HG03135 (cell line): Measurements from ENCODE around the gene PRG3.
A peak's percentile ranks its signal among the peaks of the same experiment; 100 is the strongest.

Experiments
- ATAC-seq: cut with Tn5 transposase; IDR thresholded peaks from one replicate; pipeline ENCODE4 v1.9.1; 2021; ENCODE audit warnings: mild to moderate bottlenecking, moderate library complexity; ENCODE audit not compliant: unreplicated experiment

PRG3 gene, protein sequence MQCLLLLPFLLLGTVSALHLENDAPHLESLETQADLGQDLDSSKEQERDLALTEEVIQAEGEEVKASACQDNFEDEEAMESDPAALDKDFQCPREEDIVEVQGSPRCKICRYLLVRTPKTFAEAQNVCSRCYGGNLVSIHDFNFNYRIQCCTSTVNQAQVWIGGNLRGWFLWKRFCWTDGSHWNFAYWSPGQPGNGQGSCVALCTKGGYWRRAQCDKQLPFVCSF

DNA sequence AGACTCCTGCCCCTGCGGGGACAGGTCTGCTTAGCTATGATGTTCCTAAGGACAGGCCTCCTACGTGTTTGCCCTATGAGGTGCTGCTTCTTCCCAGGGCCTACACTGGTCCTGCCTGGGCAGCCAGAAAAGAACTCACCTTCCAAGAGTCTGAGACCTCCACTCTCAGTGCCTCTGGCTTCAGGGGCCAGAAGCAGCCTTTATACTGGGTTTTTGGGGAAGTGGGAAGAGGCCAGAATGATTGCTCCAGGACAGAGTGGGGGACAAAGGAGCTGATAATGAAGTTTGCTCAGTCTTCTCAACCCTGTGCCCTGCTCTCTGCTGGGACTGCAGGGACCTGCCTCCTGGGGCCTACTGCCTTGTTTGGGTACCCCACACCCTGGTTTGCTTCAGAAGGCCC lies at the start of gene PRG3:
PRG3 (minus strand) TSS at position 176 of the 400 bp plus-strand sequence. CDS start 442 bp downstream, outside the sequence.
- ATAC-seq = no peak

DNA sequence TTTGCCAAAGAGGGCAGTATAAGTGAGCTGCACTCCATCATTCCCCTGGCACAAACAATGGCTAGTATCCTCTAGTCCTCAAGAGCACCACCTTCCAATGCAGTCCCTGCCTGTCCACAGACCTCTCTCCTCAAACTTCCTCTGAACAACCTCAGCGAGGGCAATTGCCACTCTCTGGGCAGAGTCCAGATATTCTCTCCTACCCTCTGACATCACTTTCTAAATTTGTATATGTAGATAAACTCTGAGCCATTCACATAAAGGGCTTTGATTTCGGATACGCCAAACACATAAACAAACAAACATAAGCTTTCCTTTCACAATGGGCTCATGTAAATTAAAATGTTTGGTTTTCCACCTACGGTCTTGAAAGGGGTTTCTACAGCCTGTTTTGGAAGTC lies 49.0 kb upstream of the PRG3 start:
- ATAC-seq = no peak

DNA sequence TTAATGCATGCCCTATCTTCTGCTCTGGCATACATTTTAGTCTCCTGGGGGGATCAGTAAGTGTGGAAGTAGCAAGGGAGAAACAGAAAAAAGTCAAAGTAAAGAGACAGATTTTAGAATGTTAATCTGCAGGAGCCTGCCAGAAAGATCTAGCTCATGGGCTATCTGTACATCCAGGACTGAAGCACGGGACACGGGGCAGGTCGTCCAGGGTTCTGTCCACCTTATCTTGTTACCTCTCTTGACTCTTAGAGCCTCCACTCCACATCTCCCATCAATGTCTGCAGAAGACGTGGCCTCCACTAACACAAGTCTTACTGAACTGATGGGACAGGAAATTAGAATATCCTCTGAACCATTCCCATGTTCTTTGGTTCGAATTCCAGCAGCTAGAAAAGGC lies 47.7 kb upstream of the PRG3 start:
- ATAC-seq = no peak

DNA sequence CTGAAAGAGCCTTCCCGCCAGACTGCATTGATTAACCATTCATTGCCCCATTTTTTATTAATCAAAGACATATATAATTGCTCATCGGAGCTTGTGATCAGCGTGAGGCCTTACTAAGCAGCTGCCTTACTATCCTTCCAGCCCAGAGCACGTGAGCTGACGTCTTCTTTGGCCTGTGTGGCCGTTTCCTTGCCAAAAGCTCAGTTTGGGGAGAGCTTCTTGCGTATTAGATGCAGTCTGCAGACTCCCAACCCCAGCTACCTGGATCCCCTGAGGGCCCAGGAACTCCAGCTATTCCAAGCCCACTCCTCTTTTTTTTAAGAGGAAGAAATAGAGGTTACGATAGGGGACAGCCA lies 46.8 kb upstream of the PRG3 start:
- ATAC-seq = no peak

DNA sequence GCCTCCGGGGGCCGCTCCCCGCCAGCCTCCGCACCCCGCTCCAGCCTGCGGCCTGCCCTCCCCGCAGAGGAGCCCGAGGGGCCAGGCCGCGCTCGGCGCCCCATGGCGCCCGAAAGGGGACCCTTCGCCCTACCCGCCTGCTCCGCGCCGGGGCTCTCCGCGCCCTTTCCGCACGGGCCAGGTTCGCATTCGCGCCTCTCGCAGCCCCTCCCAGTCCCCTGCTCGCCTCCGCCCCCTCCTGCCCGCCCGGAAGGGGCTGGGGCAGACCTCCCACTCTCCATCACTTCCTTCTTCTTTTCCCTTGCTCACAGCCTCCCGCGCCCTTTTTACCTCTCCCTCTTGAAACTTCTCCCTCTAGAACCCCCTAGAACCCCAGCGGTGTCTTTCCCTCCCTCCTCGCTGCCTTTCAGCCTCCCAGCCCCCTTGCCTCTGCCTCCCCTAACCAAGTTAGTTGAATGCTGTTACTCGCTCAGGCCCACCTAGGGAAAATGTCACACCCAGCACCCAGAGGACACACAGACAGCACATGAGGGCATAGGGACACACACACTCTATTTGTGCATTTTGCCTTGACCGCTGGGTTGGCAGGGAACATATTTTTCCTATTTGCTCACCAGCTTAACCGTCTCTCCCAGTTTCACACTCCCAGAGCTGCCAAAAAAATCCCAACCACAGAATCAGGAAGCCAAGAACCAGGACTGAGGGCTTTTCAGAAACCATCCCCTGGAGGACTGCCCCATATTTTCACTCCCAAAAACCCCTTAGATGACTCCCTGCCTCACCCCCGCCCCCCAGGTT lies 46.2 kb upstream of the PRG3 start, which contains the start of gene SLC43A3:
SLC43A3 (minus strand) TSS at position 193 of the 798 bp plus-strand sequence. CDS start 949 bp downstream, outside the sequence.
- ATAC-seq = peak; percentile 44

DNA sequence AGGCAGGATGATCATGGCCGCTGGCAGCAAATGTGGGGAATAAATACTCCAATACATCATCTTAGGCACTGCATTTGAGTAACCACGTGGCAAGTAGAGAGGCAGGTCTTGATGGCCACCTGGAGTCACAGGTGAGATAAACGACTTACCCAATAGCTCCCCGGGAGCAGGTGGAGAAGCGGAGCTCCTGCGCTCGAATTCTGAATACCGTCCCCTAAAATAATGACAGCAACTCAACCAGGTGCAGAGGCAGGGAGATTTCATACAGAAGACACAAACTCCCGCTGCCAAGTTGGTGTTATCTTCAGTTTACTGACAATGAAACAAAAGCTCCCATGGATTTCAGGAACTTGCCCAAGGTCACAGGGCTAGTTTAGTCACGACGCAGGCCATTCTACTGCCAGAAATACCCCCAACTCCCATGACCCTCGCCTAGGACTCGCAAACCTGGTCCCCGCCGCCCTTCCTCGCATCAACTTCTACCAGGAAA lies 45.5 kb upstream of the PRG3 start:
- peak; percentile 1 for ATAC-seq

DNA sequence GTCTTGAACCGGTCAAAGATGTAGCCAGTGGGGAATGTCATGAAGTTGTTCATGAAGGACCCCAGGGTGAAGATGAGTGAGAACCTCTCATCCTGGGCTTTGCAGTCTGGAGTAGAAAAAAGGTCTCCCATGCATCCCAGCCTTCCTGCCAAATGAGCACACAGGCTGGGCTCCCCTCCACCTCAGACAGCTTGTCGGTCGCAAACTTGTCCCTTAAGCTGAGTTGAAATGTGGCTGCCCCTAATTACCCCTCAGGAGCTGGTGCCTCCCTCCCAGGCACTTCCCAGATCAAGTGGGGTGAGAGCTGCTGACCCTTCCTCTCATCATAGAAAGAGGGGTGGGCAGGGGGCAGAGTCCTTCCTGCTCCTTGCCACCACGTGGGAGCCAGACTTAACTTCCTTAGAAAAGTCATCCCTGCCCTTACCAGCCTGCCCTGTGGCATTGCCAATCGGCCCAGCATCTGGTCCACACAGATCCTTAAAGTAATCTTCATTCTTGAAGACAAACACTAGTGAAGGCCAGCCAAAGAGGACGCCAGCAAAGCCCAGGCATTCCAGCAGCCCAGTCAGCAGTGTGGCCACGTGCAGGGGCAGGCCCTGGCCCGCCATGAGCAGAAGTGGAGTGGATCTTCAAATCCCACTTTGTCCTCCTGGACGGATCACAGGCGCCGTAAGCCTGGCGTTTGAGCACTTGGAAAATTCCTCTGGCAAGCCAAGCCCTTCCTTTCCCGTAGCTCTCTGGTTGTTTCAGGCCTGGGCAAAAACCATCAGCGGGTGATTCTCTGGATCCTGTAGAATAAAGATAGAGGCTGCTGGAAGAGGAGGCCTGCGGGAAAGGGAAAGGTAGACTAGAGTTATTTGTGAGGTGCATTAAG lies 44.9 kb upstream of the PRG3 start:
- ATAC-seq = no peak

DNA sequence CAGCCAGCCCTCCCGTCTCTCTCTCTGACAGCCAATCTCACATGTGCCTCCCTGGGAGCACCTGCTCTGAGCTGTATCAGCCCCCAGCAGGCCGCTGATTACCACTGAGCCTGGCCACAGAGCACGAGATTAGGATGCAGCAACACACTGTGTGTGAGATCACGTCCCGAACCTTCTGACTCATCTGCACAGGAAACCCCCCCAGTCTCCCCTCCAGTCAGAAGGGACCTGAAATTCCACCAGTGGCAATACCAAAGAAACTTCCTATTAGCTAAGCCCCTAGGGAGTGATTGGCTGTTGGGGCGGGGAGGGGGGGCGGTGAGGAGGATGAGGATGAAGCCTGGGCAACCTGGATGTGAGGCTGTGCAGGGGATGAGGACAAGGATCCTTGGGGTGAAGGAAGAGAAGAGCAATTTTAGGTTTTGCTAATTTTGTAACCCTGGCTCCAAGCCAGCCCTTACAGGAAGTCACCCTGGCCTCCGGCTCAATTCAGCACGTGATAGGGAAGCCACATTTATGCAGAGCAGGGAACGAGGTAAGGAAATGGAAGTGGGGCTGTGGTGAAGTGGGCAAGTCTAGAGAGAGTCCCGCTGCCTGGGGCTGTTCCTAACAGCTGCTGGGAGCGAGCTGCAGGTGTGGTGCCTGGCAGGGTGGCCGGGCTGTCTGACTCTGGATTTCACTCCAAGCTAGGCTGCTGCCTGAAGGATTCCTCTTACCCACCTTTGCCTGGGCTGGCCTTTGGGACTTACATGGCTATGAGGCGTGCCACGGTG lies 44.0 kb upstream of the PRG3 start:
- ATAC-seq = peak; percentile 93

DNA sequence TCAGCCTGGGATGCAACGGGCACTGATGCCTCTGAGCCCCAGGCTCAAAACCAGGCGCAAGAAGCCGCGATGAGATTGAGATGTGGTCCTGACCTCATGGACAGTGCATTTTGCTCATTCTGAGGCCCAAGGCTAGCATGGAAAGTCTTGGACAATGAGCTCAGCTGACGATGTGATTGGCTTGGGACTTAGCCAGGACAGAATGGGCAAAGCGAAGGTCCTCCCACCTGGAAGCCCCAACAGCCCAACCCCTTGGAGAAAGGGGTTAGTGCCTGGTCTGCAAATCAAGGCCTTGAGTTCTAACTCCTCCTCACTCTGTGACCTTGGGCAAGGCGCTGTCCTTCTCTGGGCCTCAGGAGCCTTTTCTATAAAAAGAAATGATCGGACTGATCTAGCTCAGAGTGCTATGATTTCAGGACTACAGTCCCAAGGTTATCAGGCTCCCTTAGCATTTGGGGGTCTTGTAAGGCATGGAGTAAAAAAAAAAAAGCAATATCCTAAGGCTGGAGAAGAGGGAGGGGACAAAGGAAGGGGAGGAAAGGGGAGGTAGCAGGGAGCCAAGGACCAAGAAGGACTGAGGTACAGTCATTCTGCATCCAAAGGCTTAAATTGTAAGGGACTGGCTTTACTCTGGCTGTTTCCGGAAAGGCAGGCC lies 43.3 kb upstream of the PRG3 start:
- ATAC-seq = no peak

DNA sequence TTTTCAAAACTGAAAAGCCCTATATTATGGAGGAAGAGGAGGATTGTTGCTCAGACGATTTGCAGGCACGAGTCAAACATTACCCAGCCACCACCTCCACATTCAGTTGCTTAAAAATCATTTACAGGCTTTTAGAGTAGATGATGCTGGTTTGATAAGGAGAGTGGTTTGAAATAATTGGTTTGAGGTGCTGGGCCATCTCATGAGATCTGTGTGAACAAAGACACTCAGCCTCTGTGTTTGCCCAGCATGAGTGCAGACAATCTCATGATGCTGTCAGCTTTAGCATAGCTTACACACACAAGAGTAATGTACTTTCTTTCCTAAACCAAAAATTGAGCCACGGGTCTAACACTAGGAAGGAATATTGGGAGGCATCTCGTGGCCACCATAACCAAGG lies 41.7 kb upstream of the PRG3 start:
- ATAC-seq = no peak

DNA sequence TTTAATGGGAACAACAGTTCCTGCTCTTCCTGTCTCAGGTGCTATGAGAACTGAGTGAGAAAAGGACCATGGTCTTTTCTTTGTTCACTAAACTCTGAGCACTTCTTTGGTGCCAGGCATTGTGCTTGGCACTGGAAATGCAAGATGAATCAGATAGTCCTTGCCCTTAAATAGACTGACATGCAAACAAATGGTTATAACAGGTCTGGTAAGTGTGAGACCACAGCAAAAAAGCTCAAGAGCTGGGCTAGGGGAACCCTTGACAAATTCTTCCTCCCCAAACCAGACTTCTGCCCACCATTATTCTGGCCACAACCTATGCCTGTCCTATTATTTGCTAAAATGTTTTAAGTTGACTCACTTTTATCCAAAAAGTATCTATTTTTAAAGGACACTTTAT lies 40.9 kb upstream of the PRG3 start:
- no peak for ATAC-seq

DNA sequence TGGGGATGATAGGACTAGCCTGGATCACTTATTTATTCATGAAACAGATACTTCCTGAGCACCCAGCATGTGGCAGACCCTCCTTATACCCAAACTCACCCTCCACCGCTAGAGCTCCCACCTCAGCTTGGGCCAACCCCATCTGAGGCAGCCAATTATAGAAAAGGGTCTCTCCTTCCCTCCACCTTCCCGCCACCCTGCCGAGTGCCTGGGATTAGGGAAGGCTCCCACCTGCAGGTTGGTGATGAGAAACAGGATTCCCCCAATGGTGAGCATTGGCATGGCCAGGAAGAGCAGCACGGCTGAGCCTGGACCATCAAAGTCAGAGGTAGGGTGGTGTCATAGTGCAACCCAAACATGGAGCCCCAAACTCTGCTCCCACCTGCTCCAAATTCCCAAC lies 40.1 kb upstream of the PRG3 start:
- ATAC-seq = no peak

DNA sequence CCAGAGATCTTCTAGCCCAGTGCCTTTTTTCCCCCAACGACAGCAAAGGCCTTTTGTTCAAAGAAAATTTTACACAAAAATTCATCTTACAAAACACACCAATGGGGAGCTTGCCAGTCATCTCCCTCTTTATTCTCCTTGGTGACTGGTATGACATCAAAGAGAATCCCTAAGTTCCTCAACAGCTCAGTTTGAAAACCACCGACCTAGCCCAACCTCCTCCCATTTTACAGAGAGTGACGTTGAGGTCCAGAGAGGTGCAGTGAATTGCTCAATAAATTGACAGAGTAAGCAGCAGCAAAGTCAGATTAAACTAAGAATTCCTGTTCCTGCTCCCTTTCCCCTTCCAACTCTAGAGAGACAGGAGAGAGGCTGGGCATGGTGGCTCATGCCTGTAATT lies 38.2 kb upstream of the PRG3 start:
- ATAC-seq = no peak

DNA sequence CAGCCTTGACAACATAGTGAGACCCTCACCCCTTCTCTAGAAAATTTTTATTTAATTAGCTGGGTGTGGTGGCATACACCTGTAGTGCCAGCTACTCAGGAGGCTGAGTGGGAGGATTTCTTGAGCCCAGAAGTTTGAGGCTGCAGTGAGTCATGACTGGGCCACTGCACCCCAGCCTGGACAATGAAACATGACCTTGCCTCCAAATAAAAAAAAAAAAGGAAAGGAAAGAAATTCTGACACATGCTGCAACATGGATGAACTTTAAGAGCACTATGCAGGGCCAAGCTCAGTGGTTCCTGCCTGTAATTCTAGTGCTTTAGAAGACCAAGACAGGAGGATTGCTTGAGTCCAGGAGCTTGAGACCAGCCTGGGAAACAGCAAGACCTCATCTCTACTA lies 37.2 kb upstream of the PRG3 start:
- no peak for ATAC-seq

DNA sequence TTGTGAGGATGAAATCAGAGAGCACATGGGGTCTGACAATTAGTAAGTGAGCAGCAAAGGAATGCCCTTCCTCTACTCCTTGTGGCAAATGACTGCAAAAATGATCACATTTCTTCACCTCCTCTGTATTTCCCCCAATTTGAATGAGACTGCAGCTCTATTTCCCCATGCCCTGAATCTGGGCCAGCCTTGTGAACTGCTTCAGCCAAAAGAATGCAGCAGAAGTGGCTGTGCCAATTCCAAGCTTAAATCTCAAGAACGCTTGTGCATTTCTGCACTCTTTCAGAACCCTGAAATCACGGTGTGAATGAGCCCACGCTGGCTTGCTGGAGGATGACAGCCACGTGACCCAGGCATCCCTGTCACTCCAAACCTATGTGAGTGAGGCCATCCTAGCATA lies 36.1 kb upstream of the PRG3 start:
- ATAC-seq = no peak

DNA sequence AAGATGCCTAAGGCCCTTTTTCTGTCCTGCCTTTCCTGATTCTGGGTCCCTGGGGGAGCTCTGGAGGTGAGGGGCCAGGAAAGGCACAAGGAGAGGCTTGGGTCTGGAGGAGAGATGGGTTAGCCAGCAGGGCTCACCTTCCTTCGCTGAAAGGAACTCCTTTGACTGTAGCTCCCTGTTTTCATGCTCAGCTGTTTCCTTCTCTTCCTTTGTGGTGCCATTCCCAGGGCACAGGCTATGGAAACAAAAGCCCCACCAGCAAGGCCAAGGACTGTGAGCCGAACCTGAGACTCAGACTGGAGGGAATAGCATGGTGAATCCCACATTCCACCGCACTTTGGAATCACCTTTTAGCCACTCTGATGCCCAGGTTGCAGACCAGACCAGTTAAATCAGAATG lies 35.5 kb upstream of the PRG3 start:
- no peak for ATAC-seq

DNA sequence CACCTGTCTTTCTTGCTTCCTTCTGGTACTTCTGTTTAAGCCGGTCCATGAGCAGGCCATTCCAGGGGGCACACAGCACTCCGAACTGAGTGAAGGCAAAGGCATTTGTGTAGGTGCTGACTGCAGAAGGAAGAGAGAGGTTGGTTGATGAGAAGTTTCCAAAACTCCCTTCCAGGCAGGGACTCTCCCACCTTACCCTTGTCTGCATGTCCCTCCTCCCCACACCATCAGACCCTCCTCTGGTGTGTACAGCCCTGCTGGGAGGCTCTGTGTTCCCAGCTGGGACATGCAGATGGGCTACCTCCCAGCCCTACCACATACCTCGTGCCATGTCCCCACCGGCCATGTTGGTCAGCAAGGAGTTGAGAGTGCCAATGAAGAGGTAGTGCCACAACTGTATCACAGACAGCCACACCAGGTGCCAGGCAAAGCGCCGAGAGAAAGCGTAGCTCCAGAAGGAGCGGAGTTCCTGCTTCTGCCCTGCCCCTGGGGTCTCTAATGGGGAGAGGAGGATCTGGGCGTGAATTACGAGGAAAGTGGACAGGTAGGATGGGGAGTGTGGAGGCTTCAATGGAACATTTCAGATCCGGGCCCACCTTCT lies 33.8 kb upstream of the PRG3 start:
- no peak for ATAC-seq

DNA sequence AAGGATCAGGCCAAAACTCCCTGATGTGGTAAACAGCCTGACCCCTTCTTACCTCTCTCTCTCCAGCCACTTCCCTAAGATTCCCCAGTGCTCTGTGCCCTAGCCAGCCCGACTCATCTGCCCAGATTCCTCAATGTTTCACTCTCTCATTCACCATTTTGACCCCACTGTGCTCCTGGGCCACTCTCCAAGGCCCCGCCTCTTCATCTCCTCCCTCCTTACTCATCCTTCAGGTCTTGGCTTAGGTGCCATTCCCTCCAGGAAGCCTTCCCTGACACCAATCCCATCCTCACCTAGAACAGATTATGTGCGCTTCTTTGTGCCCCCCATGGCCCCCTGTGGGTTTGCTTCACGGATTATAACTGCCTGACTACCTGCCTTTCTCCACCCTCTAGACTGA lies 32.7 kb upstream of the PRG3 start:
- ATAC-seq = no peak

DNA sequence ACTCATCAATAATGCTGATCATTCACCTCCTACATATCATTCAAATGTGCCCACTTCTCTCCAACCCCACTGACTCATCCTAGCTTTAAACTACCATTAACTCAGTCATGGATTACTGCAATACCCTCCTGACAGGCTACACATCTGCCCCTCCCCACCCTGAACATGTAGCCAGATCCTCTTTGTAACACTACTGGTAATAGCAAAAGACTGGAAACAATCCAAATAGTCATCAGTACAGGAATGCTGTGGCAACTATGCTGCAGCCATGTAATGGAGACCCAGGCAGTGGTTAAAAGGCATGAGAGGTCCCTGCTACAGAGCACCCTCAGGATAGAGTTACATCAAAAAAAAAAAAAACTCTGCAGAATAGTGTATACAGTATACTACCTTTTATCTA lies 29.3 kb upstream of the PRG3 start:
- ATAC-seq = no peak
